H4 (cell line): ENCODE measurements around the gene SS18L1. TPM values are rescaled to one million over a fixed set of nuclear protein-coding genes. Genes with fewer than 3 reads are reported as not detected.

ENCODE experiments used
- DNase-seq: peaks from one replicate; pipeline ENCODE4 v3.0.0-alpha.2; 2015; ENCODE audit warnings: low spot score
- total RNA-seq: library from RNA; depleted of rRNA; stranded (reverse); fragments of >200 nt; shearing (Covaris generic); gene quantifications from 2 replicates; pipeline ENCODE4 v1.2.3, GENCODE V29; 2014

Gene SS18L1
- total RNA-seq, 1 experiment from 2014 or later, result 3.3 TPM

- no peak for DNase-seq
These were observed 52.2 kb downstream of the SS18L1 start for GRCh38 chr20:62195736-62196135.

DNA sequence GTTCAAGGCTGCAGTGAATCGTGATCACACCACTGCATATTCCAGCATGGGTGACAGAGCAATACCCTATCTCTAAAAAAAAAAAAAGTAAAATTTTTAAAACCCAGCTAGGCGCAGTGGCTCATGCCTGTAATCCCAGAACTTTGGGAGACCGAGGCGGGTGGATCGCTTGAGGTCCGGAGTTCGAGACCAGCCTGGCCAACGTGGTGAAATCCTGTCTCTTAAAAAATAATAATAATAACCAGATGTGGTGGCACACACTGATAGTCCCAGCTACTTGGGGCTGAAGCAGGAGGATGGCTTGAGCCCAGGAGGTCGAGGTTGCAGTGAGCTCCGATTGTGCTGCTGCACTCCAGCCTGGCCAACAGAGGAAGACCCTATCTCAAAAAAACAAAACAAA lies 52.7 kb downstream of the SS18L1 start:
- no peak for DNase-seq

GRCh38 chr20:62197311-62197710 lies 53.7 kb downstream of the SS18L1 start:
- DNase-seq, result no peak

GRCh38 chr20:62197801-62198200 lies 54.2 kb downstream of the SS18L1 start:
- DNase-seq, result no peak

DNA sequence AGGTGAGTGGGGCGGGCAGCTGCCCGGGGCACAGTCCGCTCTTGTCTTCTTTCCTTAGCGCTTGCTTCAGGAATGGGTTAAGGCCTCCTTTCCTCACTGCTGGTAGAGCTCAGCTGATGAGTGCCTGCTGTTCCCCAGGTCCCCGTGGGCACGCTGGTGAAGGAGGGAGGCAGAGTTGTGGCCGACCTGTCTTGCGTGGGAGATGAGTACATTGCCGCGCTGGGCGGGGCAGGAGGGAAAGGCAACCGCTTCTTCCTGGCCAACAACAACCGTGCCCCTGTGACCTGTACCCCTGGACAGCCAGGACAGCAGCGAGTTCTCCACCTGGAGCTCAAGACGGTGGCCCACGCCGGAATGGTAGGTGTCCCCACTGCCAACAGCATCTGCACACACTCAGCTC lies 54.9 kb downstream of the SS18L1 start:
- no peak for DNase-seq

DNA sequence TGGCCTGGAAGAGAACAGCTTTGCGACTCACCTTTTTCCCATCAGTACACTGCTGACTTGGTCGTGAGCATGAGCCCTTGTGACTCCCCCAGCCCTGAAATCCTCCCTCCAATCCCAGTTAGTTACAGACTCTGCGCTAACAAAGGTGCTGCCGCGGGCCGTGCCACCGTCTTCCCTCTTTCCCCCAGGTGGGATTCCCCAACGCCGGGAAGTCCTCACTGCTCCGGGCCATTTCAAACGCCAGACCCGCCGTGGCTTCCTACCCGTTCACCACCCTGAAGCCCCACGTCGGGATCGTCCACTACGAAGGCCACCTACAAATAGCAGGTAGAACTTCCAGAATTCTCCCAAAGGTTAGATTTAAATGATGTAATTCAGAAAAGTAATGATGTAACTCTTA lies 55.4 kb downstream of the SS18L1 start:
- DNase-seq, result no peak

DNA sequence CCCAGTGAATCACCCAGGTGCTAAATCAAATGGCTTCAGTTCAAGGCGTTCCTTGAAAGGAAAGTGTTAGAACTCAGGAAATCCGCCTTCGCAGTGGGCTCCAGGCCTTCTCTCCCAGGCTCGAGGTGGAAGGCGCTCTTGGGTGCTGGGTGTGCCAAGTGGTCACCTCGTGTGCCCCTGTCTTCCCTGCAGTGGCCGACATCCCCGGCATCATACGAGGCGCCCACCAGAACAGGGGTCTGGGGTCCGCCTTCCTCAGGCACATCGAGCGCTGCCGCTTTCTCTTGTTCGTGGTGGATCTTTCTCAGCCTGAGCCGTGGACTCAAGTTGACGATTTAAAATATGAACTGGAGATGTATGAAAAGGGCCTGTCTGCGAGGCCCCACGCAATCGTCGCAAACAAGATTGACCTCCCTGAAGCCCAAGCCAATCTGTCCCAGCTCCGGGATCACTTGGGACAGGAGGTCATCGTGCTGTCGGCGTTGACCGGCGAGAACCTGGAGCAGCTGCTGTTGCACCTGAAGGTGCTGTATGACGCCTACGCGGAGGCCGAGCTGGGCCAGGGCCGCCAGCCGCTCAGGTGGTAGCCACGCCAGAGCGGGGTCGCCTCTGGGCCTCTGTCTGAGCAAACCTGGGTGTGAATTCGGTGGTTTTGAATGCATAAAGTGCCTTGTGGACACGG lies 57.1 kb downstream of the SS18L1 start:
- DNase-seq, result no peak

GRCh38 chr20:62201173-62202082 lies 57.9 kb downstream of the SS18L1 start:
- DNase-seq, result no peak

DNA sequence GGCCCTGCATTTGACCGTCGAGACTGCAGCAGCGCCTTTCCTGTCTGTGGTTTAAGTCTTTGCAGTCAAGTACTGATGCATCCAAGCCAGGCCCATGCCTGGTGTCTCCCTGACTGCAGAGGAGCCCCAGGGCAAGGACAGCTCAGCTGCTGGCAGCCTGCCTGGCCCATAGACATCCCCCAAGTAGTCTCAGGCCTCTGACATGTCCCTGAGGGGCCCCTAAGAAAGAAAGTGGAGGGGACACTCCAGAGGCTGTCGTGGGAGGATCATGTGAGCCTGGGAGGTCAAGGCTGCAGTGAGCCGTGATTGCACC lies 58.5 kb downstream of the SS18L1 start:
- DNase-seq, result no peak

- no peak for DNase-seq
These were observed 59.3 kb downstream of the SS18L1 start for GRCh38 chr20:62202676-62203377.

GRCh38 chr20:62203378-62204030 lies 59.9 kb downstream of the SS18L1 start:
- no peak for DNase-seq

DNA sequence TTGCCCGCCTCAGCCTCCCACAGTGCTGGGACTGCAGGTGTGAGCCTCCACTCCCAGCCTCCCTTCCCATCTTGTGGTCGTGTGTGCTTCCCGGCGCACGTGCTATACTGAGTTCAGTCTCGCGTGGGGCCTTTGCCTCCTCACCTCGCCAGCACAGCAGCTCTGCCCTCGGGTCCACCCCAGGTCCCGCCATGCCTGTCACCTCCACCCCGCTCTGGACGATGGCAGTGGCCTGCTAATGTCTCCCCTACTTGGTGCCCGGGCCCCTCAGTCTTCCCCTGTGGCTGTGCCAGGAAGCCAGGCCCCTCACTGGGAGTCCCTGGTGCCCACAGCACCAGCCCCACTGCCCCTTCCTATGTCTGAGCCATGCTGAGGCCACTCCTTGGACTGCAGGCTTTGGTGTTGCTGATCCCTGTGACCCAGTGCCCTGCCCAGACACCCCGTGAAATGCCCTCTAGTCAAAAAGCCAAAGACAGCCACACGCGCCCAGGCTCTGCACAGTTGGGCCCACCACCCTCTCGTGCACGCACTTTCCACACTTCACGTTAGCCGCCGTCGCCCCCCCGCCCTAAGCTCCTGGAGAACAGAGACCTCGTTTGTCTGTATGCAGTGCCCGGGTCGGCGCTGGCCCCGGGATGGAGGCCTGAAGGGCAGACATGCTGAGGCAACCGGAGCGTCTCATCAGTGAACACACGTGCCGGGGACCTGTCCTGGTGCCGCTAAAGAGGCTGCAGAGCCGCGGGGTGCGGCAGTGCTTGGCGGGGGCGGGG lies 62.2 kb downstream of the SS18L1 start:
- no peak for DNase-seq

DNA sequence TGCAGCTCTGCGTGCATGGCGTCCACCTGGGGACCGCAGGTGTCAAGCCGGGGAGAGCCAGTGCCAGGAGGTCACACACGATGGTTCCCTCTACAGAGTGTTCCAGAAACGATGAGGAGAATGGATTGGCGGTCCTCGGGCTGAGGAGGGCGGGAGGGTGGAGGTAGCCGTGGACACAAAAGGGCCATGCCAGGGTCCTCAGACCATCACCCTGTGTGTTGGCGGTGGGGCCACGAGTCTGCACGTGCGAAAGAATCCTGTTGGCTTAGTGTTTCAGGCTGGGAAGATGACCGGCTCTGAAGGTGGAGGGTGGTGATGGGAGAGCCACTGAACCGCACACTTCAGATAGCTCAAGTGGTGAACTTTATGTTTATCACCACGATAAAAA lies 62.8 kb downstream of the SS18L1 start:
- no peak for DNase-seq

DNA sequence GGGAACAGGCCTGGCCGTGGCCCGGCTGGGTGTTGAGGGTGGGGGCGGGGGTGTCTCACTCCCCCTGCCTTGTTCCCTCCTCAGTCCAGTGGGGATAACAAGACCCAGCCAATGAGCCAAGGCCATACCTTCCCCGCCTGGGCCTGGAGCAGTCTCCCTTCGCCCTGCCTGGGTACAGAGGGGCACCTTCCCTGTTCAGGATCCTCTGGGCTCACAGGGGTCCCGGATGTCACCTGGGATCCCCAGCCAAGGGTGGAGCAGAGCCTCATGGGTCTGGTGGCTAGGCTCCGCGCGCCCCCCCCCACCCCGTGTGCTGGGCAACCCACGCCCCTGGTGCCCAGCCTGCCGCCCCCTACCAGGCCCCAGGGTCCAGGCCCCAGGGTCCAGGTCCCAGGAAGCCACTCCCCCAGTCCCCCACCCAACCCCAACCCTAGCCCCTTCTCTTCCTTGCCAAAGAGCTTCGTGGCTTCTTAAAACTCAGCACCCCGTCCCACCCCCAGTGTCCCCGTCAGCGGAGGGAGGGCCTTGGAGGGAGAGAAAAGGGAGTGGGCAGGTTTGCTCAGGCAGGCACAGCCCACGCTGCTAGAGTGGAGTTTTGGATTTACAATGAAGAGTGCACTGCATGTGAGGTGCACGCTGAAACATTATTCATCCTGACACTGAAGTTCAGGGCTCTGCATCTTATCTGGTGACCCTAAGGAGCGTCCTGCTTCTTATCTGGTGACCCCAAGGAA lies 64.7 kb downstream of the SS18L1 start:
- no peak for DNase-seq

- no peak for DNase-seq
These were observed 65.5 kb downstream of the SS18L1 start for GRCh38 chr20:62208795-62209755.

- DNase-seq, result no peak
These were observed 66.4 kb downstream of the SS18L1 start for GRCh38 chr20:62209850-62210495.

GRCh38 chr20:62210496-62210855 lies 66.9 kb downstream of the SS18L1 start:
- no peak for DNase-seq

GRCh38 chr20:62211216-62211615 lies 67.6 kb downstream of the SS18L1 start:
- DNase-seq, result no peak

DNA sequence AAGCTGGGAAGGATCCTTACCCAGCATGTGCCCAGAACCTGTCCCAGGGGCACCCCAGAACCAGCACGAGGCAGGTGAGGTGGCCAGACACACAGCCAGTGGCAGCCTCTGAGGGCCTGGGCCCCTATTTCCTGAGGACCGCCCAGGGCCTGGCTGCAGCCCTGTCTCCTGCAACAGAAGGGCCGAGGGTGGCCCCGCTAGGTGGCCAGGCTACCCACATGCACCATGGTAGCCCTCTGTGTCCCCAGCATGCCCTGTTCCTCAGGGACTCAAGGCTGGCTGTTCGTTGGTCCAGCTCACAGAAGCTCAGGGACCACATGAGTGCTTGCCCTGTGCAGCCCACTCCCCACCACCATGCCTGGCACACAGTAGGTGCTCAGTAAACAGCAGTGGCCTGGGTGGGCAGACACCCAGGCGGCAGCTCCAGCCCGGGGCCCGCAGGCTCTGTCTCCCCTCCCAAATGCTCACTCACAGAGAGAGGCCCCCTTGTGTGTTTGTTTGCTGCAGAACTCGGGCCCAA lies 68.3 kb downstream of the SS18L1 start:
- DNase-seq, result no peak
